Measurements from ENCODE around the gene PCBP3.
"Not testable (repeated sequence)": the region's sequence is repeated elsewhere in the genome, so short reads cannot be mapped to it uniquely, and the experiment has no call there.

Gene PCBP3

DNA sequence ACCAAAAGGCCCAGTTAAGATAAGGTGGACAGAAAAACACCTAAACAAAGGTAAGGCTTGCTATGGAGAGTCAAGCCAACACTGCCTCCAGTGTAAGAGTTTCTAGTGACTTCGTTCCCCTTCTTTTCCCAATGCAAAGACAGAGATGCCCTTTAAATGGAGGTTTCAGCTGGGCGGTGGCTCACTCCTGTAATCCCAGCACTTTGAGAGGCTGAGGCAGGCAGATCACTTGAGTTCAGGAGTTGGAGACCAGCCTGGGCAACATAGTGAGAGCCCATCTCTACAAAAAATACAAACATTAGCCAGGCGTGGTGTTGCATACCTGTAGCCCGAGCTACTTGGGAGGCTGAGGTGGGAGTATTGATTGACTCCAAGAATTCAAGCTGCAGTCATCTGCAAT, 314.0 kb downstream of the PCBP3 start:
- H3K4me3 ChIP-seq (ENCODE audit: low read length): no peak overlapping the region
- DNase-seq (ENCODE audit: low read depth): no peak

DNA sequence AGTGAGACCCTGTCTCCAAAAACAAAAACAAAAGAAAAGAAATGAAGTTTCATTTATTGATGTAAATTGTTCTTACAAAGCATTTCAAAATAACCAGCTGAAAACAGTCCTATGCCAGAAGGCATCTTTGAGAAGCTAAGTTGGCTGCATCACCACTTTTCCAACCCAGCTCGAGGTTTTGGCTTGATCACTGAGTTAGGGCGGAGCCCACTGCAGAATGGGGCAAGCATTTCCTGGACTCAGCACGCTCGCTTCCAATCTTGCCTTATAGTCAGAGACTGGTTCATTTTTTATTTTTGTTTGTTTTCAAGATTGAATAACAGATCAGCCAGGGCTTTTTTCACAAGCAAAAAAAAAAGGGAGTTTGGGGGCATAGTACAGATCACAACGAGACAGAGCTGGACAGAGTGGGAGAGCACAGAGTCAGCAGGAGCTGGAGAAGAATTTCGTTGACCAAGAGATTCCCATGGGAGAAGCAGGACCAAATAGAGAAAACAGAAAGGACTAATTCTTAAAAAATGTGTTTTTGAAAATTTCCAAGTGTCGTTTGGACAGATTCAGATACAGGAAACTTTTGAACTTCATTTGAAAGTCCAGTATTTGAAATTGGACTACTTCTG, 314.6 kb downstream of the PCBP3 start:
- TF ChIP-seq CTCF (conservative IDR thresholded peaks at IDR 0.05; ENCODE audit: low read depth, low read length): no peak
- no peak for DNase-seq (ENCODE audit: low read depth)
- H3K4me3 ChIP-seq (ENCODE audit: low read length): no peak overlapping the region

More for the DNA sequence above, 314.0 kb downstream of the PCBP3 start:
- TF ChIP-seq CTCF (conservative IDR thresholded peaks at IDR 0.05; ENCODE audit: low read depth, low read length): no peak

GRCh38 chr21:45959182-45959581, 315.7 kb downstream of the PCBP3 start:
- no peak for DNase-seq (ENCODE audit: low read depth)
- TF ChIP-seq CTCF (conservative IDR thresholded peaks at IDR 0.05; ENCODE audit: low read depth, low read length): no peak
- no peak overlapping the region for H3K4me3 ChIP-seq (ENCODE audit: low read length)

DNA sequence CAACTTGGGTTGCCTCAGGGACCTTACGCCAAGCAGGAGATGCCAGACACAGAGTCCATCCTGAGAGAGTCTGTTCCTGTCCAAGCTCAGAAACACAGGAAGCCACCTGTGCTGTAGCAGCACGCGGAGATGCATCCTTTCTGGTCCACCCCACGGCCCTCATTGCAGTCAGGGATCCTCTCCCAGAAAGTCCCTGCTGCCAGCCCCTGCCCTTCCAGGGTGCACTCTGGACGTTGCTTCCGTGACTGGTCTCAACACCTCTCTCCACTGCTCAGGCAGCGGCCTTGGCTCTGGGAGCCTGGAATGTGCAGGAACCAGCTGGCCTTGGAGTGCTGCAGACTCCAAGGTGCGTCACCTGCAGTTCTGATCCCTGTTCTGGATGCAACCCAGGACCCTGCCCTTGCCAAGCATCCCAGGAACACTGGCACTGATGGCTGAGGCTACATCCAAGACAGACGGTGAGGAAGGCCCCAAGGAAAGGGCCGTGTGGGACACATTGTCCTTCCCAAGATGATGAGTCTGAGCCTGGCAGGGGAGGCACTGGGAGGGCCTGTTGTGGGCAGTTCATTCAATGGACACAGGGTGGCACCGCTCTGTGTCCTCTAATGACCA, 316.4 kb downstream of the PCBP3 start:
- DNase-seq (ENCODE audit: low read depth): no peak
- TF ChIP-seq CTCF (conservative IDR thresholded peaks at IDR 0.05; ENCODE audit: low read depth, low read length): no peak
- no peak overlapping the region for H3K4me3 ChIP-seq (ENCODE audit: low read length)

GRCh38 chr21:45961408-45961807, 317.9 kb downstream of the PCBP3 start:
- DNase-seq (ENCODE audit: low read depth); H3K4me3 ChIP-seq (ENCODE audit: low read length): not testable (repeated sequence)

GRCh38 chr21:45962531-45963231, 319.2 kb downstream of the PCBP3 start:
- no peak for TF ChIP-seq CTCF (conservative IDR thresholded peaks at IDR 0.05; ENCODE audit: low read depth, low read length)
- DNase-seq (ENCODE audit: low read depth): no peak
- no peak overlapping the region for H3K4me3 ChIP-seq (ENCODE audit: low read length)

DNA sequence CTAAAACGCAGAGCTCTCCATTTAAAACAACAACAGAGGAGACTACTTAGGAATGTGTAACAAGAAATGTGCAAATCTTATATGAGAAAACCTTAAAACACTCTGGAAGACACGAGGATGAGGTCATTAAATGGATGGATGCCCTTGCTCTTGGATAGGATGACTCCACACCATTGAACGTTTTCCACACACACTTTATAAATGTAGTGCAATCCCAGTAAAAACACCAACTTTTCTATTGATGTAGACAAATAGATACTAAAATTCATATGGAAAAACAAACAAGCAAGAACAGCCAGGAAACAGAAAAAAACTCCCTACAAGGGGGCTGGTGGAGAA, 319.7 kb downstream of the PCBP3 start:
- no peak for DNase-seq (ENCODE audit: low read depth)
- no peak for TF ChIP-seq CTCF (conservative IDR thresholded peaks at IDR 0.05; ENCODE audit: low read depth, low read length)
- H3K4me3 ChIP-seq (ENCODE audit: low read length): no peak overlapping the region

All from retinal pigment epithelial cell (primary cell).